Measurements from ENCODE around the gene CCDC171.

Gene CCDC171

GRCh38 chr9:15744196-15744595 lies 191.4 kb downstream of the CCDC171 start:
- H2AFZ ChIP-seq (ENCODE audit: low read depth, low read length, severe bottlenecking) = no peak overlapping the region
- H3K27me3 ChIP-seq (ENCODE audit: low read length) = no peaks in the 10 kb centered on the region
- no peaks in the 10 kb centered on the region for H3K9me3 ChIP-seq (ENCODE audit: insufficient read depth, low read length)
- H3F3A ChIP-seq (ENCODE audit: insufficient read depth) = no peaks in the 10 kb centered on the region
- H3K4me2 ChIP-seq (ENCODE audit: low read depth, low read length, poor library complexity, severe bottlenecking) = no peak overlapping the region
- H4K20me1 ChIP-seq (ENCODE audit: low read depth, low read length) = no peaks in the 10 kb centered on the region
- no peaks in the 10 kb centered on the region for H3K9me2 ChIP-seq (replicated peaks; ENCODE audit: insufficient read depth, low read length)
- no peak for TF ChIP-seq CTCF (IDR thresholded peaks at IDR 0.05; ENCODE audit: insufficient read depth, low read length, poor library complexity, severe bottlenecking)
- TF ChIP-seq EZH2phosphoT487 (conservative IDR thresholded peaks at IDR 0.05; ENCODE audit: low read length) = no peak
- H3K9ac ChIP-seq (ENCODE audit: low read length) = no peak overlapping the region
- peaks cover 14% of the 10 kb centered on the region; the same call in 1 of the 2 replicates for H3K36me3 ChIP-seq (ENCODE audit: low read length)
- H3K27ac ChIP-seq (ENCODE audit: low read depth, low read length) = no peak overlapping the region
- H3K79me2 ChIP-seq (ENCODE audit: insufficient read depth, low read length) = no peaks in the 10 kb centered on the region
- no peak overlapping the region for H3K4me3 ChIP-seq (ENCODE audit: insufficient read depth, low read length, poor library complexity, severe bottlenecking)

GRCh38 chr9:15746905-15747304 lies 194.1 kb downstream of the CCDC171 start:
- H3K36me3 ChIP-seq (ENCODE audit: low read length) = peaks cover 14% of the 10 kb centered on the region; the same call in 1 of the 2 replicates
- H3K9me3 ChIP-seq (ENCODE audit: insufficient read depth, low read length) = no peaks in the 10 kb centered on the region
- H3K4me3 ChIP-seq (ENCODE audit: insufficient read depth, low read length, poor library complexity, severe bottlenecking) = no peak overlapping the region
- H3K9ac ChIP-seq (ENCODE audit: low read length) = no peak overlapping the region
- H3K4me2 ChIP-seq (ENCODE audit: low read depth, low read length, poor library complexity, severe bottlenecking) = no peak overlapping the region
- H4K20me1 ChIP-seq (ENCODE audit: low read depth, low read length) = no peaks in the 10 kb centered on the region
- H3K27ac ChIP-seq (ENCODE audit: low read depth, low read length) = no peak overlapping the region
- no peaks in the 10 kb centered on the region for H3K9me2 ChIP-seq (replicated peaks; ENCODE audit: insufficient read depth, low read length)
- H3K79me2 ChIP-seq (ENCODE audit: insufficient read depth, low read length) = no peaks in the 10 kb centered on the region
- H2AFZ ChIP-seq (ENCODE audit: low read depth, low read length, severe bottlenecking) = no peak overlapping the region
- TF ChIP-seq EZH2phosphoT487 (conservative IDR thresholded peaks at IDR 0.05; ENCODE audit: low read length) (no peak), CTCF (IDR thresholded peaks at IDR 0.05; ENCODE audit: insufficient read depth, low read length, poor library complexity, severe bottlenecking) (no peak)
- no peaks in the 10 kb centered on the region for H3K27me3 ChIP-seq (ENCODE audit: low read length)
- H3F3A ChIP-seq (ENCODE audit: insufficient read depth) = no peaks in the 10 kb centered on the region

DNA sequence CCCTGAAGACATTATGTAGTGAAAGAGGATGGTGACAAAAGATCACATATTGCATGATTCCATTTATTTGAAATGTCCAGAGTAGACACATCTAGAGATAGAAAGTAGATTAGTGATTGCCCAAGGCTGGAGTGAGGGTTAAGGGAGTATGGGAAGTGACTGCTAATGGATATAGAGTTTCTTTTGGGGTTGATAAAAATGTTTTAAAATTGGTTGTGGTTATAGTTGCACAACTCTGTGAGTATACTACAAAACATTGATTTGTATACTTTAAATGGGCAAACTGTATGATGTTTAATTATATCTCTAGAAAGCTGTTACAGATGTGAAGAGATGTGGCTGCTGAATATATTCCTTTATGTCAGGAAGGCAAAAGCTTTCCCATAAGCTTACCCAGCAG lies 202.8 kb downstream of the CCDC171 start:
- Histone ChIP-seq H3K36me3 (ENCODE audit: low read length) (no peaks in the 10 kb centered on the region), H3K4me2 (ENCODE audit: low read depth, low read length, poor library complexity, severe bottlenecking) (no peak overlapping the region), H3K27ac (ENCODE audit: low read depth, low read length) (no peak overlapping the region), H3K9me2 (replicated peaks; ENCODE audit: insufficient read depth, low read length) (no peaks in the 10 kb centered on the region), H4K20me1 (ENCODE audit: low read depth, low read length) (no peaks in the 10 kb centered on the region), H3K79me2 (ENCODE audit: insufficient read depth, low read length) (no peaks in the 10 kb centered on the region), H3K9me3 (ENCODE audit: insufficient read depth, low read length) (no peaks in the 10 kb centered on the region), H3K9ac (ENCODE audit: low read length) (no peak overlapping the region), H3K27me3 (ENCODE audit: low read length) (no peaks in the 10 kb centered on the region), H3K4me3 (ENCODE audit: insufficient read depth, low read length, poor library complexity, severe bottlenecking) (no peak overlapping the region), H2AFZ (ENCODE audit: low read depth, low read length, severe bottlenecking) (no peak overlapping the region), H3F3A (ENCODE audit: insufficient read depth) (no peaks in the 10 kb centered on the region)
- TF ChIP-seq CTCF (IDR thresholded peaks at IDR 0.05; ENCODE audit: insufficient read depth, low read length, poor library complexity, severe bottlenecking) (no peak), EZH2phosphoT487 (conservative IDR thresholded peaks at IDR 0.05; ENCODE audit: low read length) (no peak)

Data from SU-DHL-6 (cell line).